HepG2 (cell line): ENCODE data around the gene FAM20C. TPM values are rescaled to one million over a fixed set of nuclear protein-coding genes. Genes with fewer than 3 reads are reported as not detected.

Experiments
- ATAC-seq: fragments of 200-7000 bp; cut with Tn5 transposase; 3 replicates; pipeline ENCODE4 v1.9.1; 2020; ENCODE audit warnings: mild to moderate bottlenecking, moderate library complexity
- BruUV-seq: library from RNA; stranded (reverse); fragments of 400-500 nt; replicated peaks from 2 replicates; lab custom pipeline; 2021; lab: Mats Ljungman, UMichigan
- CTCF ChIA-PET: fragments of 300-600 bp; formaldehyde crosslinking; extraction: SDS; loops from one replicate; lab custom pipeline; 2021; ENCODE audit warnings: low total read pairs, inconsistent platforms, low intra/inter-chr PET ratio; lab: Yijun Ruan, JAX
- POLR2A ChIA-PET: fragments of 350-600 bp; sonication (Branson Sonifier 250); formaldehyde crosslinking; loops from one replicate; lab custom pipeline; 2020; ENCODE audit warnings: antibody characterized with exemption, inconsistent platforms; lab: Yijun Ruan, JAX
- DNase-seq: peaks from one replicate; pipeline ENCODE4 v3.0.0-alpha.2; 2015; ENCODE audit warnings: low spot score
- FAIRE-seq: peaks from 3 replicates; lab custom pipeline; 2011; peaks lifted over from hg19 to GRCh38; lab: Jason Lieb, UNC
- H2AFZ ChIP-seq: one replicate; pipeline ENCODE4 v1.6.1; 2011; ENCODE audit warnings: low read length, inconsistent platforms
- H3K27ac ChIP-seq: fragments of 300-600 bp; 3 replicates; pipeline ENCODE4 v1.8.0; 2011; ENCODE audit warnings: mixed run types, mild to moderate bottlenecking, mixed read lengths, low read length, inconsistent platforms; ENCODE audit not compliant: insufficient read depth; ENCODE audit errors: extremely low read length
- H3K27me3 ChIP-seq, 2 experiments: fragments of 200-600 bp in 1 of 2; 2 replicates in 1 of 2; 3 replicates in 1 of 2; pipeline versions ENCODE4 v1.6.0 to v1.8.0; 2011; ENCODE audit warnings: low read length in 2 of 2, mild to moderate bottlenecking in 2 of 2, moderate library complexity in 2 of 2, inconsistent platforms in 1 of 2; ENCODE audit not compliant: insufficient read depth in 2 of 2, control insufficient read depth in 1 of 2
- H3K36me3 ChIP-seq, 2 experiments: fragments of 200-600 bp in 1 of 2; replicated peaks in 1 of 2; 2 replicates in 1 of 2; 3 replicates in 1 of 2; pipeline versions ENCODE4 v1.5.1 to v1.8.0; 2011; ENCODE audit warnings: low read length in 2 of 2, inconsistent platforms in 1 of 2; ENCODE audit not compliant: insufficient read depth in 2 of 2, control insufficient read depth in 1 of 2
- H3K4me1 ChIP-seq: 2 replicates; pipeline ENCODE4 v1.5.1; 2012; ENCODE audit warnings: low read length, inconsistent platforms; ENCODE audit not compliant: insufficient read depth
- H3K4me2 ChIP-seq: 2 replicates; pipeline ENCODE4 v1.6.0; 2011; ENCODE audit warnings: low read depth, low read length, inconsistent platforms
- H3K4me3 ChIP-seq, 3 experiments: fragments of 200-600 bp in 1 of 3; sonication (generic), shearing (Covaris generic) in 1 of 3; replicated peaks in 1 of 3; 2 replicates each; pipeline ENCODE4 v1.5.1; 2011 to 2016; ENCODE audit warnings: low read length in 3 of 3, inconsistent platforms in 2 of 3, low read depth in 2 of 3, mild to moderate bottlenecking in 2 of 3, control low read depth in 1 of 3, mixed read lengths in 1 of 3; ENCODE audit not compliant: insufficient read depth in 1 of 3
- H3K79me2 ChIP-seq: one replicate; pipeline ENCODE4 v1.6.1; 2011; ENCODE audit warnings: low read length, inconsistent platforms; ENCODE audit not compliant: insufficient read depth
- H3K9ac ChIP-seq: 2 replicates; pipeline ENCODE4 v1.6.0; 2011; ENCODE audit warnings: mild to moderate bottlenecking, low read depth, low read length, inconsistent platforms; ENCODE audit not compliant: insufficient read depth
- H3K9me3 ChIP-seq: 2 replicates; pipeline ENCODE4 v1.5.1; 2012; ENCODE audit warnings: mild to moderate bottlenecking, low read length
- H4K20me1 ChIP-seq: 2 replicates; pipeline ENCODE4 v1.6.0; 2011; ENCODE audit warnings: inconsistent platforms, mild to moderate bottlenecking, low read length, moderate library complexity; ENCODE audit not compliant: insufficient read depth
- CREB1 ChIP-seq, 2 experiments: fragments of 450-650 bp in 1 of 2; IDR thresholded peaks; 2 replicates each; pipeline ENCODE4 v1.6.1; 2016 to 2017; ENCODE audit warnings: control low read depth in 1 of 2, mild to moderate bottlenecking in 1 of 2, missing compliant biosample characterization in 1 of 2, missing genetic modification characterization in 1 of 2
- FOXC1 ChIP-seq: sonication (generic); formaldehyde crosslinking; IDR thresholded peaks from 2 replicates; pipeline ENCODE4 v1.8.0; 2022; ENCODE audit warnings: mild to moderate bottlenecking, missing genetic modification reagents, borderline replicate concordance
- FOXO4 ChIP-seq: sonication (generic); formaldehyde crosslinking; conservative IDR thresholded peaks from 2 replicates; pipeline ENCODE4 v1.8.1; 2023; ENCODE audit warnings: missing genetic modification reagents
- HOXA7 ChIP-seq: sonication (generic); formaldehyde crosslinking; IDR thresholded peaks from 2 replicates; pipeline ENCODE4 v1.8.1; 2022; ENCODE audit warnings: mild to moderate bottlenecking, missing genetic modification reagents, moderate library complexity
- HOXD1 ChIP-seq: sonication (generic); formaldehyde crosslinking; IDR thresholded peaks from 2 replicates; pipeline ENCODE4 v1.5.0; 2020; ENCODE audit warnings: missing genetic modification reagents
- KLF11 ChIP-seq: IDR thresholded peaks from 2 replicates; pipeline ENCODE4 v1.6.1; 2016; ENCODE audit warnings: missing compliant biosample characterization
- KLF12 ChIP-seq: sonication (generic); formaldehyde crosslinking; IDR thresholded peaks from 2 replicates; pipeline ENCODE4 v1.4.0; 2020; ENCODE audit warnings: missing genetic modification reagents, borderline replicate concordance
- KLF6 ChIP-seq: IDR thresholded peaks from 2 replicates; pipeline ENCODE4 v1.8.0; 2016; ENCODE audit warnings: missing biosample characterization, missing genetic modification reagents
- RBM22 ChIP-seq: fragments of 200-400 bp; formaldehyde crosslinking; optimal IDR thresholded peaks from 2 replicates; pipeline ENCODE3; 2017; ENCODE audit warnings: mild to moderate bottlenecking, low read length, moderate library complexity
- RCOR2 ChIP-seq: IDR thresholded peaks from 2 replicates; pipeline ENCODE4 v1.6.1; 2016; ENCODE audit warnings: missing biosample characterization, missing genetic modification reagents
- SPEN ChIP-seq: sonication (generic); formaldehyde crosslinking; IDR thresholded peaks from 2 replicates; pipeline ENCODE4 v1.5.1; 2020; ENCODE audit warnings: low read depth, mild to moderate bottlenecking, missing genetic modification reagents
- TBL1XR1 ChIP-seq: fragments of 150-350 bp; IDR thresholded peaks from 2 replicates; pipeline ENCODE4 v1.6.1; 2014; ENCODE audit warnings: borderline replicate concordance, low read length; ENCODE audit not compliant: partially characterized antibody
- TFDP2 ChIP-seq: sonication (generic); formaldehyde crosslinking; IDR thresholded peaks from 2 replicates; pipeline ENCODE4 v1.4.0; 2020; ENCODE audit warnings: missing genetic modification reagents
- TRIM22 ChIP-seq: fragments of 450-650 bp; IDR thresholded peaks from 2 replicates; pipeline ENCODE4 v1.6.1; 2017
- XBP1 ChIP-seq: sonication (generic); formaldehyde crosslinking; IDR thresholded peaks from 2 replicates; pipeline ENCODE4 v1.5.0; 2020; ENCODE audit warnings: missing genetic modification reagents
- ZBTB44 ChIP-seq: sonication (generic); formaldehyde crosslinking; IDR thresholded peaks from 2 replicates; pipeline ENCODE4 v1.4.0; 2020; ENCODE audit warnings: missing genetic modification reagents
- ZNF614 ChIP-seq: IDR thresholded peaks from 2 replicates; pipeline ENCODE4 v1.6.1; 2018; ENCODE audit warnings: missing biosample characterization, missing genetic modification reagents, inconsistent platforms, borderline replicate concordance
- ZNF629 ChIP-seq: sonication (generic); formaldehyde crosslinking; conservative IDR thresholded peaks from 2 replicates; pipeline ENCODE4 v1.5.0; 2020; ENCODE audit warnings: missing genetic modification reagents
- ZNF703 ChIP-seq: sonication (generic); formaldehyde crosslinking; IDR thresholded peaks from 2 replicates; pipeline ENCODE4 v1.5.1; 2020; ENCODE audit warnings: missing genetic modification reagents, mild to moderate bottlenecking, moderate library complexity, borderline replicate concordance
- ZNF766 ChIP-seq: sonication (generic); formaldehyde crosslinking; IDR thresholded peaks from 2 replicates; pipeline ENCODE4 v1.5.0; 2020; ENCODE audit warnings: missing genetic modification reagents, borderline replicate concordance
- WGBS: methylation state at CpG from one replicate; pipeline ENCODE4 v1.1.6; 2017; ENCODE audit warnings: low lambda C conversion rate; 5-methylcytosine and 5-hydroxymethylcytosine counted together
- in situ Hi-C: cut with HindIII; loops from 2 replicates; pipeline ENCODE4 v1.10.0; 2017; ENCODE audit warnings: low pct_unique_long_range_greater_than_20kb; ENCODE audit not compliant: extremely low pct_ligation_motif_present
- intact Hi-C: fragments of 100-400 bp; cut with micrococcal nuclease; formaldehyde crosslinking; loops from one replicate; pipeline ENCODE4 v1.10.0; 2022; ENCODE audit not compliant: unreplicated experiment
- polyA plus RNA-seq, 8 experiments: library from polyadenylated mRNA; depleted of rRNA in 3 of 8; stranded (reverse) in 7 of 8; unstranded in 1 of 8; fragments of >200 nt; fragmentation: Illumina TruSeq in 4 of 8; extraction: Trizol in 4 of 8; gene quantifications; 2 replicates each; pipeline versions ENCODE4 v1.2.1 to v1.2.3, GENCODE V29; 2011 to 2016; ENCODE audit warnings: low read depth in 4 of 8, missing spikeins in 1 of 8, mixed read lengths in 1 of 8; ENCODE audit not compliant: insufficient read depth in 1 of 8
- total RNA-seq, 5 experiments: library from RNA; depleted of rRNA; stranded (reverse); fragments of >200 nt; fragmentation: Illumina TruSeq; extraction: Trizol; gene quantifications; 2 replicates each; pipeline ENCODE4 v1.2.3, GENCODE V29; 2016; ENCODE audit warnings: low read depth in 1 of 5

The FAM20C gene
- total and polyA plus RNA-seq, 2 of the 13 experiments (the other 11 are each of a cell fraction or from before 2014, with no cell fraction given) = 11.9 to 19.9 TPM

- H2AFZ ChIP-seq = no peak overlapping the region
- no peak overlapping the region for H3K27ac ChIP-seq
- H3K4me1 ChIP-seq = peaks cover 32% of the 10 kb centered on the region
- H3K27me3 ChIP-seq = peaks cover 6 to 42% of the 10 kb centered on the region in 2 experiments; a peak in 3 of 5 replicates
- BruUV-seq = no TSS peak
- CTCF ChIA-PET = no interaction called here
- H3K36me3 ChIP-seq = no peaks in the 10 kb centered on the region
- POLR2A ChIA-PET = no interaction called here
- TF ChIP-seq TFDP2 = no peak
- no peak for TF ChIP-seq ZBTB44
- no peak for TF ChIP-seq ZNF629
- TF ChIP-seq TRIM22 = no peak
- TF ChIP-seq ZNF614 (CRISPR knock-in tag) = no peak
- no peak for TF ChIP-seq KLF12 (CRISPR knock-in tag)
- no peak for TF ChIP-seq SPEN
- no peak for TF ChIP-seq RCOR2
- no peak for TF ChIP-seq ZNF766 (CRISPR knock-in tag)
- TF ChIP-seq FOXC1 (CRISPR knock-in tag) = no peak
- no peak for TF ChIP-seq ZNF703 (CRISPR knock-in tag)
- no peak for TF ChIP-seq FOXO4 (CRISPR knock-in tag)
- TF ChIP-seq KLF6 (CRISPR knock-in tag) = no peak
- TF ChIP-seq CREB1 (IDR thresholded peaks at IDR 0.05) = no peak
- no peak for TF ChIP-seq CREB1 (CRISPR knock-in tag; IDR thresholded peaks at IDR 0.05)
- TF ChIP-seq RBM22 = no peak
- no peak for TF ChIP-seq HOXA7 (CRISPR knock-in tag)
- no peak for TF ChIP-seq HOXD1 (CRISPR knock-in tag)
- TF ChIP-seq TBL1XR1 = no peak
- TF ChIP-seq KLF11 (CRISPR knock-in tag) = no peak
- TF ChIP-seq XBP1 (CRISPR knock-in tag) = no peak
- H3K4me2 ChIP-seq = no peak overlapping the region
- FAIRE-seq (no peak), DNase-seq (no peak), ATAC-seq (no peak)
- no peaks in the 10 kb centered on the region for H3K9me3 ChIP-seq
- WGBS = 60% methylated on average over 6 of the region's 24 CpGs
- intact Hi-C loops (no loop called here), in situ Hi-C loops (no loop called here)
- no peaks in the 10 kb centered on the region for H4K20me1 ChIP-seq
- no peak overlapping the region for H3K4me3 ChIP-seq
- H3K9ac ChIP-seq = no peak overlapping the region
- no peaks in the 10 kb centered on the region for H3K79me2 ChIP-seq
Measured at GRCh38 chr7:297611-298374, 105.4 kb downstream of the FAM20C start.
